BE2C (cell line): Measurements from ENCODE around the gene TOR2A.

Experiments
- DNase-seq: peaks from one replicate; pipeline ENCODE4 v3.0.0-alpha.2; 2020
- H3K27me3 ChIP-seq: fragments of 250-450 bp; sonication (Bioruptor Pico); 2 replicates; pipeline ENCODE4 v1.5.1; 2020; ENCODE audit warnings: mild to moderate bottlenecking
- H3K36me3 ChIP-seq: fragments of 250-450 bp; sonication (Bioruptor Pico); 2 replicates; pipeline ENCODE4 v1.5.1; 2020; ENCODE audit warnings: mild to moderate bottlenecking
- H3K4me1 ChIP-seq: fragments of 250-450 bp; sonication (Bioruptor Pico); 2 replicates; pipeline ENCODE4 v1.5.1; 2020
- H3K4me3 ChIP-seq: 2 replicates; pipeline ENCODE4 v1.5.1; 2011; ENCODE audit warnings: low read depth, low read length
- H3K9me3 ChIP-seq: fragments of 250-450 bp; sonication (Bioruptor Pico); 2 replicates; pipeline ENCODE4 v1.5.1; 2020
- TF ChIP-seq, protein P1 (sequence below): IDR thresholded peaks from 2 replicates; pipeline ENCODE4 v1.5.1; 2012; ENCODE audit warnings: mild to moderate bottlenecking, low read depth, low read length

TOR2A gene

DNA sequence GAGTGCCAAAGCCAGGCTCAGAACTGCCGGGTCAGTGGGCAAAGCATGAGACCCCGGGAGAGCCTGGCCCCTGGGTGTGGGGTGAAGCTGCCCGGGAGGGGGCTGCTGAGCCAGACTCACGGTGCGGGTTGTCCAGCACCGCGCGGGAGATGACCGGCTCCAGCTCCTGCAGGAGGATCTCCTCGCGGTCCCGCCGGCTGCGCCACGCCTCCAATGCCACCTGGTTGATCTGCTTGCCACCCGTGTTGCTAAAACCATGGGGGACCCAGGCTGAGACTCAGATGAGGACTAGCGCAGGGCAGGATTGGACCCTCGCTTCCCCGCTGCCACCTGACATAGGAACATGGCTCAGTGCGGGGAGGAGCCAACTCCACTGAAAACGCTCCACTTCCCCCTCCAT lies 2.6 kb downstream of the TOR2A start:
- Histone ChIP-seq H3K27me3 (no peaks in the 10 kb centered on the region), H3K36me3 (no peaks in the 10 kb centered on the region), H3K4me1 (peaks cover 4% of the 10 kb centered on the region), H3K9me3 (no peaks in the 10 kb centered on the region), H3K4me3 (no peak overlapping the region)
- no peak for DNase-seq
- TF ChIP-seq, protein P1, sequence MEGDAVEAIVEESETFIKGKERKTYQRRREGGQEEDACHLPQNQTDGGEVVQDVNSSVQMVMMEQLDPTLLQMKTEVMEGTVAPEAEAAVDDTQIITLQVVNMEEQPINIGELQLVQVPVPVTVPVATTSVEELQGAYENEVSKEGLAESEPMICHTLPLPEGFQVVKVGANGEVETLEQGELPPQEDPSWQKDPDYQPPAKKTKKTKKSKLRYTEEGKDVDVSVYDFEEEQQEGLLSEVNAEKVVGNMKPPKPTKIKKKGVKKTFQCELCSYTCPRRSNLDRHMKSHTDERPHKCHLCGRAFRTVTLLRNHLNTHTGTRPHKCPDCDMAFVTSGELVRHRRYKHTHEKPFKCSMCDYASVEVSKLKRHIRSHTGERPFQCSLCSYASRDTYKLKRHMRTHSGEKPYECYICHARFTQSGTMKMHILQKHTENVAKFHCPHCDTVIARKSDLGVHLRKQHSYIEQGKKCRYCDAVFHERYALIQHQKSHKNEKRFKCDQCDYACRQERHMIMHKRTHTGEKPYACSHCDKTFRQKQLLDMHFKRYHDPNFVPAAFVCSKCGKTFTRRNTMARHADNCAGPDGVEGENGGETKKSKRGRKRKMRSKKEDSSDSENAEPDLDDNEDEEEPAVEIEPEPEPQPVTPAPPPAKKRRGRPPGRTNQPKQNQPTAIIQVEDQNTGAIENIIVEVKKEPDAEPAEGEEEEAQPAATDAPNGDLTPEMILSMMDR, result no peak

DNA sequence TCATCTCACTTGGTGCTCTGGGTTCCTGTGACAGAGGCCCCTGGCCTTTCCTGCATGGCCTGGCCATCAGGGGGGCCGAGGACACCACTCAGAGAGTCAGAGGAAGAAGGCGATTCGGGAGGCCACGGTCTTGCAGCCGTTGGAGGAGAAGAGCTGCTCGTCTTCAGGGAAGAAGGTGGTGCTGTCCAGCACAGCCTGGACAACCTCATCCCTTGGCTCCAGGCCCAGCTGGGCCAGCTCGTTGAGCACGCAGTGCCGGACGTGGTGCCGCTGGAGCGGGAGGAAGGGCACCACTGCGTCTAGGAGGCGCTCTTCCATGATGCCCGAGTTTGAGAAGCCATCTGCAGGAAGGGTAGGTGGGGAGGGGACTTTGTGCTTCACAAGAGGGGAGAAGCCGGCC lies 3.2 kb downstream of the TOR2A start:
- DNase-seq, result no peak
- Histone ChIP-seq H3K27me3 (no peaks in the 10 kb centered on the region), H3K4me3 (no peak overlapping the region), H3K4me1 (peaks cover 4% of the 10 kb centered on the region), H3K36me3 (no peaks in the 10 kb centered on the region), H3K9me3 (no peaks in the 10 kb centered on the region)
- TF ChIP-seq, protein P1, result no peak

DNA sequence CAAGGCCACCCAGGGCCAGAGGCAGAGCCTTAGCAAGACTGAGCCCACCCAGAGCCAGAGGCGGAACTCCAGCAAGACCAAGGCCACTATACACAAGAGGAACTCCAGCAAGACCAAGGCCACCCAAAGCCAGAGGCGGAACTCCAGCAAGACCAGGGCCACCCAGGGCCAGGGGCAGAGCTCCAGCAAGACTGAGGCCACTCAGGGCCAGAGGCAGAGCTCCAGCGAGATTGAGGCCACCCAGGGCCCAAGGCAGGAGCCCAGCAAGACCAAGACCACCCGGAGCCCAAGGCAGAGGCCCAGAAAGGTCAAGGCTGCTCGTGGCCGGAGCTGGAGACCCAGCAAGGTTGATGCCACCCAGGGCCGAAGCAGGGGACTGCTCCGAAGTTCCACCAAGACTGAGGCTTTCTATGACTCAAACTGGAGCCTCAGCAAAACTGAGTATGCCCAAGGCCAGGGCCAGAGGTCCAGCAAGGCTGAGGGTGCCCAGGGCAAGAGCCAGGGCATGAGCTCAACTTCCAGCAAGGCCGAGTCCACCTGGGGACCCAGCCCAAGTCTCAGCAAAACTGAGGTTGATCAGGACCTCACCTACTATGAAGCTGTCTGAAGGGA lies 4.2 kb downstream of the TOR2A start:
- Histone ChIP-seq H3K4me1 (peaks cover 4% of the 10 kb centered on the region), H3K36me3 (no peaks in the 10 kb centered on the region), H3K27me3 (no peaks in the 10 kb centered on the region), H3K9me3 (no peaks in the 10 kb centered on the region), H3K4me3 (no peak overlapping the region)
- DNase-seq, result no peak
- TF ChIP-seq, protein P1, result no peak

DNA sequence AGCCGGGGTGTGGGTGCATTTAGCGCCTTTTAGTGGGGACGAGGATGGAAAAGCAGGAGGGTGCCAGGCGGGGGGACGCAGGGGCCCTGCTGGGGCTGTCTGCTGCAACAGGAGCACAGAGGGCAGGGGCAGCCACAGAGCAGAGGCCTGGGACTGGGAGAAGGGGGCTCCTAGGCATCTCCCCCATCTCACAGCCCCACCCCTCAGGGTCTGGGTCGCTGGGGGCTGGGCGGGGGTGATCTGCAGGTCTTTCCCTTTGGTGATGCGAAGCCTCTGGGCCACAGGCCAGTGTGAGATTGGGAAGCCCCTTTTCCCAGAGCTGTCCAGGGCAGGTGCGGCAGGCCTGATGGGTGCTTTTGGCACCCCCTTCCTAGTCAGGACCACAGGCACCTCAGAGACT lies 4.8 kb downstream of the TOR2A start:
- TF ChIP-seq, protein P1, result no peak
- no peak for DNase-seq
- H3K27me3 ChIP-seq, result no peaks in the 10 kb centered on the region
- peaks cover 4% of the 10 kb centered on the region for H3K4me1 ChIP-seq
- no peaks in the 10 kb centered on the region for H3K36me3 ChIP-seq
- no peak overlapping the region for H3K4me3 ChIP-seq
- no peaks in the 10 kb centered on the region for H3K9me3 ChIP-seq

DNA sequence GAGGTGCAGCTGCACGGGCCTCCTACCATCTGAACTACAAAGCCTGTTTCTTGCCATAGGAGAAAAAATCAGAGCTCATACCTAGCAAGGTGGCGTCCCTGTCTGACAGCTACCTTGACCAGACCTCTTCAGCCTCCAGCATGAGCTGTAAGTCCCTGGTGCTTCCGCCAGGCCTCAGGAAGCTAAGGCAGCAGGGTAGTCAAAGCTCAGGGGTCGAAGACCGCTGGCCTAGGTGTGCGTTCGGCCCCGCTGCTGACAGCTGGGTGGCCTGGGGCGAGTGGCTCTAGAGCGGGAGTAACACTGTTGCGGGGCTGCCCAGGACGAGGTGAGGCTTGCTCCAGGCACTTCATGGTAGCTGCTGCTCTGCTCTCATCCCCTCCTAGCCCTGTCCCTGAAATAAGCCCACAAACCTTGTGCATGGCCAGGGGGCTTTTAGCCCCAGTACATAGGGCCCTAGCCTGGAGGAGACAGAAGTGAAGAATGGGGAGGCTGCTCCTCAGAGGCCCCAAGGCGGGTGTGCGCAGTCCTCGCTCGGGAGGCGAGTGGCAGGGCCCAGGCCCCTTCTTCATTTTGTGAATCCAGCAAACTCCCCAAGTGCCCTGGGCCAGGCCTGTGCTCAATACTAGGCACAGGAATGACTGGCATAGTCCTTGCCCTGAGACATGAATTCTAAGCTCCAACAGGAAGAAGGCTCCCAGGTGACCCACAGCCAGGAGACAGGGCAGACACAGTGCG lies 5.4 kb downstream of the TOR2A start:
- TF ChIP-seq, protein P1, result no peak
- DNase-seq, result no peak
- Histone ChIP-seq H3K27me3 (no peaks in the 10 kb centered on the region), H3K36me3 (no peaks in the 10 kb centered on the region), H3K4me1 (peaks cover 4% of the 10 kb centered on the region), H3K9me3 (no peaks in the 10 kb centered on the region), H3K4me3 (no peak overlapping the region)

DNA sequence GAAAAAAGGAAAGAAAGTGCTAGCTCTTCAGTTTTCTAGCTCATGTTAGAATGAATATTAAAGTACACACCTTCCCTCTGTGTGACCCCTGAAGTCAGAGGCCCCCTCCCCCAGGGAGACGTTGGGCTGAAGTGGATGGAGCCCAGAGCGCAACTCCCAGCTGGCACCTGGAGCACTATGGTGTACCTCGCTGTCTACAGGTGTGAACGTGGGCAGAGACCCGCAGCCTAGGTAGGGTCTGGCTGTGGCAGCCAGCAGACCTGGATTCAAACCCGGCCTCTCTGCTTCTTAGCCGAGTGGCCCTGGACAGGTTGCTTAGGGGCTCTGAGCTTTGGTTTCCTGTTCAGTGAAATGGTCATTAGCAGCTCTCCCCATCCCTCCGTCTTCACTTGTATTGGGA lies 6.3 kb downstream of the TOR2A start:
- Histone ChIP-seq H3K9me3 (no peaks in the 10 kb centered on the region), H3K27me3 (no peaks in the 10 kb centered on the region), H3K4me3 (no peak overlapping the region), H3K4me1 (peaks cover 5% of the 10 kb centered on the region; the same call in 1 of the 2 replicates), H3K36me3 (no peaks in the 10 kb centered on the region)
- no peak for DNase-seq
- TF ChIP-seq, protein P1, result no peak
